Kidney capillary endothelial cell (primary cell): ENCODE results near the gene TRIM28.

Experiments used
- DNase-seq: peaks from one replicate; pipeline ENCODE4 v3.0.0-alpha.2; 2018; ENCODE audit warnings: low spot score

The TRIM28 gene

DNA sequence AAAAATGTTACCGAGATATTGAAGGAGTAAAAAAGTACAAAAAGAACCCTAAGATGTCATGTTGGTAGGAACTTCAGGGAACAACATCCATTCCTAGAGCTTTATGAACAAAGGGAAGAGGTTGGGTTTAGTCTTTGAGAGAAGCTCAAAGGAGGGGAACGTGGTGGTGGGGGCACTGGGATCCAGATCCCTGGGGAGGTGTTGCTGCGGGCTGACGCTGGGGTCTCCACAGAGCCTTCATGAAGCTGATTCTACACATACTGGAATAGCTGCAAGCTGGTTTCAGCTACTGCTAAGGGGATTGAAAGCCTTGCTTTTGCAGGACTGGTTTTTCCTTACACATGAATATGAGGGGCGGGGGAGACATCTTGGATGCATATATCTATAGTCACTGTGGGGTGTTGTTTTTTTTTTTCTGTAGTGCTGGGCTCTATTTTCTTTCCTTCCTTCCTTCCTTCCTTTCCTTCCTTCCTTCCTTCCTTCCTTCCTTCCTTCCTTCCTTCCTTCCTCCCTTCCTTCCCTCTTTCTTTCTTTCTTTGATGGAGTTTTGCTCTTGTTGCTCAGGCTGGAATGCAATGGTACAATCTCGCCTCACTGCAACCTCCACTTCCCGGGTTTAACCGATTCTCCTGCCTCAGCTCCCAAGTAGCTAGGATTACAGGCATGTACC, 35.7 kb downstream of the TRIM28 start:
- no peak for DNase-seq

DNA sequence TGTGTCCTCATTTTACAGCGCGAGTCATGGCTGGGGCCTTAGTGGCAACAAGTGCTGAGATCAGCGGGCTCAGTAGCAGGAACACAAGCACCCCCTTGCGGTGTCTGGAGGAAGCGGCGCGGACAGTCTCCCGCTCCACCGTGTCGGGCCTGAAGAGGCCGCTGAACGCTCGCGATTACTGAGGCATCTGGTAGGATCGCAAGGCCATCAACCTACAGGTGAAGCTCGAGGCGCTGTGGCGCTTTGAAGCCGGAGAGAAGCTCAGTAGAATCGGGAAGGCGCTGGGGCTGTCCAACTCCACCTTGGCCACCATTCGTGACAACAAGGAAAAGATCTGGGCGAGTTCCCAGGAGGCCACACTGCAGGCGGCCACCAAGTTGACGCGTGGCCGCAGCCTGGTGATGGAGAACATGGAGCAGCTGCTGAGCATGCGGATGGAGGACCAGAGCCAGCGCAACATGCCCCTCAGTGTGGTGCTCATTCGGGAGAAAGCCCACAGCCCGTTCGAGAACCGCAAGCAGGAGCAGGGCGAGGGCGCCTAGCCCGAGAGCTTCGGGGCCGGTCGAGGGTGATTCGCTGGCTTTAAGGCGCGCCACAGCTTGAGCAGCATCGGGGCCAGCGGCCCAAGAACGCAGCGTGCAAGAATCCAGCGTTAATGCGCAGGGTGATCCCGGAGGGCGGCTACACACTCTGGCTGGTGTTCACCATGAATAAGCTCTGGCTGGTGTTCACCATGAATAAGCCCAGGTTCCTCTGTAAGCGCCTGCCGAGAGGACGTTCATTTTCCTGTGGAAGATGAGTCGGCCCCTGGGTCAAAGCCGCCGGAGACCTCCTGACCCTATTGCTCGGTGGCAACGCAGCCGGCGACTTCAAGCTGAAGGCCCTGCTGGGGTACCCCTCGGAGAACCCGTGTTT, 37.6 kb downstream of the TRIM28 start:
- peak; percentile 82 for DNase-seq

- DNase-seq: no peak
Observed at GRCh38 chr19:58582985-58583384, 39.1 kb downstream of the TRIM28 start.

- DNase-seq: no peak
Observed at GRCh38 chr19:58584498-58585441, 40.9 kb downstream of the TRIM28 start.

DNA sequence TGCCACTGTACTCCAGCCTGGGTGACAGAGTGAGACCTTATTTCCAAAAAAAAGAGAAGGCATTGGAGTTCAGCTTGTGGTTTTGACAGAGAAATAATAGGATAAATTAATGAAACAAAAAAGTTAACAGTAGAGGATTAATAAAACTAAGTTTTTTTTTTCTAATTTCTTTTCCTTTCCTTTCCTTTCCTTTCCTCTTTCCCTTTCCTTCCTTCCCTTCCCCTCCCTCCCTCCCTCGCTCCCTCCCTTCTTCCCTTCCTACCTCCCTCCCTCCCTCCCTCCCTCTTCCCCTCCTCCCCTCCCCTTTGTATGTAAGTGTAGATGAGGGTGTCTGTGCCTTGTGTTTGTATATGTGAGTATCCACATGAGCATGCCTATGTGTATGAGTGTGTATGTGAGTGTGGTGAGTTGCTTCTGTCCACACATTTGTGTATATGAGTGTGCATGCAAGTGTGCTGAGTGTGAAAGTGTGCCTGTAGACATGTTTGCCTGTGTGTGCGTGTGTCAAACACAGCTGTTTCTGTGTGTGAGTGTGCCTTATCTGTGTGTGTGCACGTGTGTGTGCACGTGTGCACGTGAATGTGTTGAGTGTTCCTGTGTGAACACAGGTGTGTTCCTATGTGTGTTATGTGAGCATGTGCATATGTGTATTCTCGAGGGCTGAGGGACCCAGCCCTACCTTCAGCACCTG, 41.7 kb downstream of the TRIM28 start:
- no peak for DNase-seq

GRCh38 chr19:58586133-58586765, 42.4 kb downstream of the TRIM28 start:
- no peak for DNase-seq
